ENCODE results near the gene NFATC1.

Gene NFATC1

GRCh38 chr18:79578396-79579260, 182.9 kb downstream of the NFATC1 start:
- DNase-seq = no peak
